ENCODE measurements around the gene CCNK. TPM values are rescaled to one million over a fixed set of nuclear protein-coding genes. Genes with fewer than 3 reads are reported as not detected.

Gene CCNK
- total RNA-seq, 2 donors from 2014 or later, result 5.3 to 9.6 TPM

GRCh38 chr14:99507860-99508640, 26.8 kb downstream of the CCNK start:
- TF ChIP-seq, protein P1, sequence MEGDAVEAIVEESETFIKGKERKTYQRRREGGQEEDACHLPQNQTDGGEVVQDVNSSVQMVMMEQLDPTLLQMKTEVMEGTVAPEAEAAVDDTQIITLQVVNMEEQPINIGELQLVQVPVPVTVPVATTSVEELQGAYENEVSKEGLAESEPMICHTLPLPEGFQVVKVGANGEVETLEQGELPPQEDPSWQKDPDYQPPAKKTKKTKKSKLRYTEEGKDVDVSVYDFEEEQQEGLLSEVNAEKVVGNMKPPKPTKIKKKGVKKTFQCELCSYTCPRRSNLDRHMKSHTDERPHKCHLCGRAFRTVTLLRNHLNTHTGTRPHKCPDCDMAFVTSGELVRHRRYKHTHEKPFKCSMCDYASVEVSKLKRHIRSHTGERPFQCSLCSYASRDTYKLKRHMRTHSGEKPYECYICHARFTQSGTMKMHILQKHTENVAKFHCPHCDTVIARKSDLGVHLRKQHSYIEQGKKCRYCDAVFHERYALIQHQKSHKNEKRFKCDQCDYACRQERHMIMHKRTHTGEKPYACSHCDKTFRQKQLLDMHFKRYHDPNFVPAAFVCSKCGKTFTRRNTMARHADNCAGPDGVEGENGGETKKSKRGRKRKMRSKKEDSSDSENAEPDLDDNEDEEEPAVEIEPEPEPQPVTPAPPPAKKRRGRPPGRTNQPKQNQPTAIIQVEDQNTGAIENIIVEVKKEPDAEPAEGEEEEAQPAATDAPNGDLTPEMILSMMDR (IDR thresholded peaks at IDR 0.05), result no peak
- TF ChIP-seq POLR2A (IDR thresholded peaks at IDR 0.05), result no peak
- no peak for ATAC-seq
- peak overlapping the region in 3 of 4 donors; percentile 35 to 66 (median 53) for H3K27ac ChIP-seq
- H3K9me3 ChIP-seq, result no peaks in the 10 kb centered on the region
- no peak overlapping the region for H3K4me3 ChIP-seq
- H3K27me3 ChIP-seq, result no peaks in the 10 kb centered on the region
- peaks cover 16% of the 10 kb centered on the region for H3K4me1 ChIP-seq
- H3K36me3 ChIP-seq (replicated peaks in 1 of 2; ENCODE audit: insufficient read depth in 1 of 2, low read depth in 2 of 2), result peaks cover 4 to 37% of the 10 kb centered on the region in 2 donors
- DNase-seq, result no peak
- intact Hi-C loops (cut with DNase I), result no loop called here
- 69 to 72% methylated on average over 13 of the region's 13 CpGs for WGBS, 2 donors

GRCh38 chr14:99508896-99509629, 27.9 kb downstream of the CCNK start:
- peaks cover 0 to 33% of the 10 kb centered on the region in 2 donors for H3K36me3 ChIP-seq (replicated peaks in 1 of 2; ENCODE audit: insufficient read depth in 1 of 2, low read depth in 2 of 2)
- DNase-seq (peak; percentile 73 to 91 (median 90)), ATAC-seq (peak; percentile 77)
- no peak for TF ChIP-seq POLR2A (IDR thresholded peaks at IDR 0.05)
- TF ChIP-seq, protein P1 (IDR thresholded peaks at IDR 0.05), result no peak
- no peak overlapping the region for H3K4me3 ChIP-seq
- WGBS, 2 donors, result 66 to 84% methylated on average over 12 to 23 of the region's 23 CpGs
- H3K27ac ChIP-seq, result peak overlapping the region; percentile 35 to 66 (median 44)
- peaks cover 16% of the 10 kb centered on the region for H3K4me1 ChIP-seq
- intact Hi-C loops (cut with DNase I), result no loop called here
- H3K9me3 ChIP-seq, result no peaks in the 10 kb centered on the region
- no peaks in the 10 kb centered on the region for H3K27me3 ChIP-seq

DNA sequence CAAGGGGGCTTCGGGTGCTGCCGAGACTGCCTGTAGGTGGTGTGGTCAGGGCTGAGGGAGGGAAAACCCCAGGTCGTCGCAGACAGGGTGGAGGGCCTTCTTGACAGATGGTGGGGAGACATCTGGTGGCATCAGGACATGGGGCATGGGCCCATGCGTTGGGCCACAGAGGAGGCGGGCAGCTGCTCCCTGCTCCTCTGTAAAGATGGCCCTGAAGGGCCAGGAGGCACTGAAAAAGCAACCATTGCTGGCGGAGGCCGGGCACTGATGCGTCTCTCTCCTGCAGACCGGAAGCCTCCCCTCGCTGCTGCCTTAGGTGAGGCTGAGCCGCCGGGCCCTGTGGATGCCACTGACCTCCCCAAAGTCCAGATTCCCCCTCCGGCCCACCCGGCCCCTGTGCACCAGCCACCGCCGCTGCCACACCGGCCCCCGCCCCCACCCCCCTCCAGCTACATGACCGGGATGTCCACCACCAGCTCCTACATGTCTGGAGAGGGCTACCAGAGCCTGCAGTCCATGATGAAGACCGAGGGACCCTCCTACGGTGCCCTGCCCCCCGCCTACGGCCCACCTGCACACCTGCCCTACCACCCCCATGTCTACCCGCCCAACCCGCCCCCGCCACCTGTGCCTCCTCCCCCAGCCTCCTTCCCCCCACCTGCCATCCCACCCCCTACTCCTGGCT, 28.8 kb downstream of the CCNK start:
- TF ChIP-seq POLR2A (IDR thresholded peaks at IDR 0.05), result no peak
- TF ChIP-seq, protein P1 (IDR thresholded peaks at IDR 0.05), result no peak
- DNase-seq (no peak), ATAC-seq (no peak)
- intact Hi-C loops (cut with DNase I), result no loop called here
- Histone ChIP-seq H3K9me3 (no peaks in the 10 kb centered on the region), H3K4me3 (no peak overlapping the region), H3K4me1 (peaks cover 16% of the 10 kb centered on the region), H3K36me3 (replicated peaks in 1 of 2; ENCODE audit: insufficient read depth in 1 of 2, low read depth in 2 of 2) (peaks cover 0 to 36% of the 10 kb centered on the region in 2 donors), H3K27ac (no peak overlapping the region), H3K27me3 (no peaks in the 10 kb centered on the region)
- WGBS, 2 donors, result 93 to 95% methylated on average over 18 to 19 of the region's 27 CpGs

DNA sequence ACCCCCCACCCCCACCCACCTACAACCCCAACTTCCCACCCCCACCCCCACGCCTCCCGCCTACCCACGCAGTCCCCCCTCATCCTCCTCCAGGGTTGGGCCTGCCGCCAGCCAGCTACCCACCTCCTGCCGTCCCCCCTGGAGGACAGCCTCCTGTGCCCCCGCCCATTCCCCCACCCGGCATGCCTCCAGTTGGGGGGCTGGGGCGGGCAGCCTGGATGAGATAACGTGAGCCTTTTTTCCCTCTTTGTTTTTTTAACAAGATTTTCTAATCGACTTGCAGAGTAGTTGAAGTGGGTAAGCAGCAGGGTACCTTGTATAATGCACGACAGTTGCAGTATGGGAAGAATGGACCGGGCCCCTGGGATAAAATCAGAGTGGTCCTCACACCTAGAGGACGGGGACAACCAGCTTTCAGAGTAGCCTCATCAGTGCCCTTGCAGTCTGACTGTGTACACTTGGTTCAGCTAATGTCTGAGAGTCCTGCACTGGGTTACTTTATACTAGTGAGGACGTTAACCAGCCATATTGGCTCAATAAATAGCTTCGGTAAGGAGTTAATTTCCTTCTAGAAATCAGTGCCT, 29.4 kb downstream of the CCNK start:
- no peak for ATAC-seq
- intact Hi-C loops (cut with DNase I), result no loop called here
- H3K4me3 ChIP-seq, result no peak overlapping the region
- H3K9me3 ChIP-seq, result no peaks in the 10 kb centered on the region
- DNase-seq, result no peak
- H3K36me3 ChIP-seq (replicated peaks in 1 of 2; ENCODE audit: insufficient read depth in 1 of 2, low read depth in 2 of 2), result peaks cover 0 to 35% of the 10 kb centered on the region in 2 donors
- peaks cover 16% of the 10 kb centered on the region for H3K4me1 ChIP-seq
- TF ChIP-seq, protein P1 (IDR thresholded peaks at IDR 0.05), result no peak
- TF ChIP-seq POLR2A (IDR thresholded peaks at IDR 0.05), result no peak
- no peaks in the 10 kb centered on the region for H3K27me3 ChIP-seq
- H3K27ac ChIP-seq, result no peak overlapping the region
- 82 to 84% methylated on average over 14 of the region's 15 CpGs for WGBS, 2 donors
